D721Med (cell line): Measurements from ENCODE around the gene MBD2.
"Not testable (repeated sequence)": the region's sequence is repeated elsewhere in the genome, so short reads cannot be mapped to it uniquely, and the experiment has no call there.

Experiments used
- DNase-seq: peaks from one replicate; pipeline ENCODE4 v3.0.0; 2011; ENCODE audit warnings: low spot score; ENCODE audit not compliant: insufficient read length
- FAIRE-seq: peaks from 2 replicates; lab custom pipeline; 2011; peaks lifted over from hg19 to GRCh38; lab: Jason Lieb, UNC
- TF ChIP-seq, protein P1 (sequence below): IDR thresholded peaks from 2 replicates; pipeline ENCODE4 v1.5.1; 2012; ENCODE audit warnings: mild to moderate bottlenecking, control low read depth; ENCODE audit not compliant: insufficient read depth; ENCODE audit errors: missing control alignments

Gene MBD2

GRCh38 chr18:54125429-54125828 is 99.0 kb downstream of the MBD2 start:
- FAIRE-seq = no peak
- TF ChIP-seq, protein P1, sequence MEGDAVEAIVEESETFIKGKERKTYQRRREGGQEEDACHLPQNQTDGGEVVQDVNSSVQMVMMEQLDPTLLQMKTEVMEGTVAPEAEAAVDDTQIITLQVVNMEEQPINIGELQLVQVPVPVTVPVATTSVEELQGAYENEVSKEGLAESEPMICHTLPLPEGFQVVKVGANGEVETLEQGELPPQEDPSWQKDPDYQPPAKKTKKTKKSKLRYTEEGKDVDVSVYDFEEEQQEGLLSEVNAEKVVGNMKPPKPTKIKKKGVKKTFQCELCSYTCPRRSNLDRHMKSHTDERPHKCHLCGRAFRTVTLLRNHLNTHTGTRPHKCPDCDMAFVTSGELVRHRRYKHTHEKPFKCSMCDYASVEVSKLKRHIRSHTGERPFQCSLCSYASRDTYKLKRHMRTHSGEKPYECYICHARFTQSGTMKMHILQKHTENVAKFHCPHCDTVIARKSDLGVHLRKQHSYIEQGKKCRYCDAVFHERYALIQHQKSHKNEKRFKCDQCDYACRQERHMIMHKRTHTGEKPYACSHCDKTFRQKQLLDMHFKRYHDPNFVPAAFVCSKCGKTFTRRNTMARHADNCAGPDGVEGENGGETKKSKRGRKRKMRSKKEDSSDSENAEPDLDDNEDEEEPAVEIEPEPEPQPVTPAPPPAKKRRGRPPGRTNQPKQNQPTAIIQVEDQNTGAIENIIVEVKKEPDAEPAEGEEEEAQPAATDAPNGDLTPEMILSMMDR = no peak

DNA sequence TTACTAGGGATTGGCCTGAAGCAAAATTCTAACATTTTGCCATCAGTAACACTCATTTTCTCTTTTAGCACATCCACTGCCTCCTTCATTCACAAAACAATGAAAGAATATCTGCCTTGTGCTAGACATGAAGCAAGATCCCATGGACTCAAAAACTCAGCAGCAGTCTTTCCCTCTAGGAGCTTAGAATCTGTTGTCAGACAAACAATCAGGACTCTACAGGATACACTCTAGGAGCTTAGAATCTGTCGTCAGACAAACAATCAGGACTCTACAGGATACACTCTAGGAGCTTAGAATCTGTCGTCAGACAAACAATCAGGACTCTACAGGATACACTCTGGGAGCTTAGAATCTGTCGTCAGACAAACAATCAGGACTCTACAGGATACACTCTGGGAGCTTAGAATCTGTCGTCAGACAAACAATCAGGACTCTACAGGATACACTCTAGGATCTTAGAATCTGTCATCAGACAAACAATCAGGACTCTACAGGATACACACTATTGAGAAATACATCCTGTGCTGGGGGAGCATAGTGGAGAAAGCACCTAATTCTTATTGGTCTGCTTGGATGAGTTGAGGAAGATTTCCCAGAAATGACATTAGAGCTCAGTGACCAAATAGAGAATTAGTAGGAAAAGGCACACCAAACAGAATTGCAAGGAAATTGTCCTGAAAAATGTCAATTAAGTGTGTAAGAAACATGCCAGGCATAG is 100.6 kb downstream of the MBD2 start:
- peak; percentile 99 for FAIRE-seq
- not testable (repeated sequence) for DNase-seq

More at GRCh38 chr18:54125429-54125828, 99.0 kb downstream of the MBD2 start:
- no peak for DNase-seq

DNA sequence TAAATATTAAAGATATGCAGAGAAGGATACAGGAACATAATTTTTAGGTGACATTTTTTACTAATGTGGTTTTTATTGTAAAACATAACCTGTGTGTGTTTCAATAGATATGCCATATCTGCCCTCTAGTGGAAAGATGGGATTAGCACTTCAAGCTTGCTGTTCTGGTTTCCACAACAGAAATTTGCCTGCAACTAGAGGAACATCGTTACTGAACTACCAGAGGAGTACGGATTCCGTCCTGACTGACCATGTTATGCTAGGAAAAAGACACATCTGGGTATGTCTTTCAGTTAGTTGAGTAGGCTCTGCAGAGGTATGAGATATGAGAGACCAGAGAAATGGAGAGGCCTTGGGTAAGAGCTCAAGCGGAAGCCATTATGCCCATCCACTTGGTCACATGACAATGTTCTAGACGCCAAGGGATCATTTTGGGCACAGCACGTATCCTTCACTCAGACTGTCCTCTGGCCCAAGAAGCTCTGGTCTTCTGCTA is 104.9 kb downstream of the MBD2 start:
- no peak for FAIRE-seq
- DNase-seq = no peak
- TF ChIP-seq, protein P1 = peak; percentile 69

DNA sequence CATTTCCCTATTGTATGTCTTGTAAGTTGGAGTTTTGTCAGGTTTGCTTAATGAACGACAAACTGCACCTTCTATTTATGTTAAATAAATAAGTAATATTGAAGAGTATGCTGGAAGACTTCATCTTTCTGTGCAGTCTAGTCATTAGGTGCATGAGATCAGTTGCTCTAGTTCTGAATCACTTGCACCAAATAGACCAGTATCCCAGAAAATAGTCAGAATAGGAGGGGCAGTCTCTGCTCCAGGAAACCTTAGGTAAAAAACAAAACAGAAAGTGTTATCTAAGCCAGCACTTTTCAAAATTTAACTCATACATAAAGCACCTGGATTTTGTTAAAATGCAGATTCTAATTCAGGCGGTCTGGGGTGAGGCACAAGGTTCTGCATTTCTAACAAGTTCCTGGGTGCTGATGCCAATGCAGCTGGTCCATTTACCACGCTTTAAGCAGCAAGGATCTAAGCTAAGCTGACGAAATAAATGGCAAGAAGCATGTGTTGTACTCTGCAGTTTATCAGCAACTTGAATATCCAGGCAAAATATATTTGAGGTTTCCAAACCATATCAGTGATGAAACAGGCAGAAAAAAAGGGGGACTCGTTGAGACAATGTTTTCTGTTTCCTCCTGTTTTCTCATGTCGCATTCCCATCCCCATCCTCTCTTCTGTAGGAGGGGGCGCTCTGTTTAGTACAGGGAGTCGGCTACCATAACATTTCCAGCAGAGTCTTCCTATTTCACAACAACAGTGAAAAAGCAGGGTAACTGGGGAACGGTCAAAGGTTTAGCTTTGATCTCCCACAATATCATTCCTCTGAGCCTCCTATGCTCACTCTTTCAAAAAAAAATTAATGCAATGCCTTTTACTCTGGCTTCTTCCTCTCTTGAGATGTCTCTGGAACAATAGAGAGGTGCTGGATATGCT is 106.4 kb downstream of the MBD2 start:
- DNase-seq = no peak
- no peak for FAIRE-seq
- TF ChIP-seq, protein P1 = no peak

DNA sequence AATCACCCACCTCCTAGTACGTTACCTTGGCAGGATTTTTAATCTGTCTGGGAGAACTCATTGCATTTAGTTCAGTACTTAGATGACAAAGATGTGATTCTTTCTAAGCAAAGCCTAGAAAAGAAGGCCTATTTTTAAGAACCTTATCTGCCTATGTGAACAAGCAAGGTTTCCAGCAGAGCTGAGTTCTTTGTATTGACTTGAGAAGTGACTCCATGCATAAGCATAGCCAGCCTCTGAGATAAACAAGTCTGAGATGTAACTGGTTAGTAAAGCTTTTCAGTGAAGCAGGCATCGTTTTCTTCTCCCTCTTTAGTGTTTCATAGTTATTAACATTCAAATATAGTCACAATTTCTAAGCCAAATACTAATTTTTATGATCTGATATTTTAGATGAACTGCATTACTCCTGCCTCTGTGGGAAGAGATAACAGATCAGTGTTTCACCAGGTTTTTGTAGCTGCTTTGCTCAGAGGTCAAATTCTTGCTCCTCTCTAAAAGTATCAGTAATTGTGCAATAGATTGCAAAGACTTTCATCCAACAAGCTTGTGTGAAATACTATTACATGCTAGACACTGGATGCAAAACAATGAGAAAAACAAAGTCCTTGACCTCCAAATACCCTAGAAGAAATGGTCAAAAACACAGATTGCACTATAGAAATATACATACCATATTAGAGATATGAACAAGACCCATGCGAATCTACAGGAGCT is 107.8 kb downstream of the MBD2 start:
- DNase-seq = no peak
- TF ChIP-seq, protein P1 = no peak

DNA sequence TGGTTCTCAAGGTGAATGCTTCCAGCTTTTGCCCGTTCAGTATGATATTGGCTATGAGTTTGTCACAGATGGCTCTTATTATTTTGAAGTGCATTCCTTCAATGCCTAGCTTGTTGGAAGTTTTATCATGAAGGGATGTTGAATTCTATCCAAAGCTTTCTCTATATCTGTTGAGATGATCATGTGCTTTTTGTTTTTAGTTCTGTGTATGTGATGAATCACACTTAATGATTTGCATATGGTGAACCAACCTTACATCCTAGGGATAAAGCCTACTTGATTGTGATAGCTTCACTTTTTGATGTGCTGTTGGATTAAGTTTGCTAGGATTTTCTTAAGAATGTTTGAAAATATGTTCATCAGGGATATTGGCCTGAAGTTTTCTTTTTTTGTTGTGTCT is 112.1 kb downstream of the MBD2 start:
- TF ChIP-seq, protein P1 = no peak
- FAIRE-seq = no peak
- DNase-seq = no peak

More for the DNA sequence above, 107.8 kb downstream of the MBD2 start:
- no peak for FAIRE-seq

DNA sequence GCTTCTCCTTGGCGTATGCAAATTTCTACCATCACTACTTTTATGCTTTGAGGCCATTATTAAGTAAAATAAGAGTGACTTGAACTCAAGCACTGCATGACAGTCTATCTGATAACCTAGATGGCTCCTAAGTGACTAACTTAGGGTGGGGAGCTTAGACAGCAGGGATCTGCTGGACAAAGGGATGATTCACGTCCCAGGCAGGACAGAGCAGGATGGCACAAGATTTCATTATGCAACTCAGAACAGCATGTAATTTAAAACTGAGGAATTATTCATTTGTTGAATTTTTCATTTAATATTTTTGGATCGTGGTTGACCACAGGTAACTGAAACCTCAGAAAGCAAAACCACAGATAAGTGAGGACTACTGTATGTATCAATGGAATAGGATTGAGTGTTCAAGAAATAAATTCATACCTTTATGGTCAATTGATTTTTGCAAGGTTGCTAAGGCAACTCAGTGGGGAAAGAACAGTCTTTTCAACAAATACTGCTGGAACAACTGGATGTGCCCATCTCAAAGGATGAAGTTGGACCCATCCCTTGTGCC is 115.3 kb downstream of the MBD2 start:
- DNase-seq = no peak
- no peak for FAIRE-seq

More for the DNA sequence above, 115.3 kb downstream of the MBD2 start:
- TF ChIP-seq, protein P1 = no peak
